Measurements from ENCODE around the gene CFAP77. TPM values are rescaled to one million over a fixed set of nuclear protein-coding genes. Genes with fewer than 3 reads are reported as not detected.

The CFAP77 gene
- total and polyA plus RNA-seq, 2 of the 13 experiments (the other 11 are each of a cell fraction or from before 2014, with no cell fraction given): not detected

GRCh38 chr9:132406554-132407122, 3.4 kb upstream of the CFAP77 start, which contains the start of gene TTF1 (continued):
- TF ChIP-seq ATF6 (CRISPR knock-in tag; conservative IDR thresholded peaks at IDR 0.05) (0 out of 2 replicates have a peak, but pooled peaks have one; percentile 69), ZZZ3 (CRISPR knock-in tag; IDR thresholded peaks at IDR 0.05; ENCODE audit: borderline replicate concordance) (no peak; the same call in 1 of the 2 replicates), ZNF143 (CRISPR knock-in tag; IDR thresholded peaks at IDR 0.05) (no peak), CHD4 (IDR thresholded peaks at IDR 0.05; ENCODE audit: borderline replicate concordance, low read length) (no peak), ZBTB10 (CRISPR knock-in tag; IDR thresholded peaks at IDR 0.05; ENCODE audit: borderline replicate concordance) (no peak), ZNF776 (CRISPR knock-in tag; IDR thresholded peaks at IDR 0.05) (no peak), KDM5B (CRISPR knock-in tag; IDR thresholded peaks at IDR 0.05; ENCODE audit: borderline replicate concordance) (peak; percentile 50; the same call in 1 of the 2 replicates), STAG1 (CRISPR knock-in tag; IDR thresholded peaks at IDR 0.05) (no peak), HOXD1 (CRISPR knock-in tag; IDR thresholded peaks at IDR 0.05) (no peak), ZBTB26 (CRISPR knock-in tag; IDR thresholded peaks at IDR 0.05; ENCODE audit: borderline replicate concordance) (0 out of 2 replicates have a peak, but pooled peaks have one; percentile 29), ZNF891 (CRISPR knock-in tag; IDR thresholded peaks at IDR 0.05) (no peak), RERE (CRISPR knock-in tag; IDR thresholded peaks at IDR 0.05; ENCODE audit: low read depth) (no peak), MLLT10 (CRISPR knock-in tag; IDR thresholded peaks at IDR 0.05) (no peak), ZNF552 (CRISPR knock-in tag; IDR thresholded peaks at IDR 0.05; ENCODE audit: borderline replicate concordance) (no peak), ISX (CRISPR knock-in tag; conservative IDR thresholded peaks at IDR 0.05) (no peak)
